K562 (cell line): Measurements from ENCODE around the gene RNH1. TPM values are rescaled to one million over a fixed set of nuclear protein-coding genes. Genes with fewer than 3 reads are reported as not detected.

Experiments
- CBFB ChIP-seq: sonication (generic); formaldehyde crosslinking; IDR thresholded peaks from 2 replicates; pipeline ENCODE4 v1.4.0; 2020; ENCODE audit warnings: mild to moderate bottlenecking, missing genetic modification reagents
- E2F3 ChIP-seq: fragments of 250-450 bp; sonication (Bioruptor Pico); IDR thresholded peaks from 2 replicates; pipeline ENCODE4 v1.4.0; 2020; ENCODE audit warnings: mild to moderate bottlenecking
- ID3 ChIP-seq, 2 experiments: fragments of 250-450 bp in 1 of 2; fragments of 450-650 bp in 1 of 2; sonication (Bioruptor Pico) in 1 of 2; IDR thresholded peaks; 2 replicates each; pipeline versions ENCODE4 v1.6.1 to v1.8.0; 2016 to 2021; ENCODE audit warnings: mild to moderate bottlenecking in 2 of 2, moderate library complexity in 2 of 2, missing compliant biosample characterization in 1 of 2, missing genetic modification characterization in 1 of 2
- IFI16 ChIP-seq: fragments of 250-450 bp; sonication (Bioruptor Pico); IDR thresholded peaks from 2 replicates; pipeline ENCODE4 v2.1.2; 2022; ENCODE audit warnings: mild to moderate bottlenecking, inconsistent platforms
- MAFF ChIP-seq: IDR thresholded peaks from 2 replicates; pipeline ENCODE4 v1.6.1; 2012; ENCODE audit warnings: low read length, improper control_type of control experiment
- MIER1 ChIP-seq: fragments of 450-650 bp; IDR thresholded peaks from 2 replicates; pipeline ENCODE4 v1.6.1; 2016; ENCODE audit warnings: antibody characterized with exemption, mild to moderate bottlenecking, low read depth
- PBX2 ChIP-seq, 2 experiments: IDR thresholded peaks in 1 of 2; conservative IDR thresholded peaks in 1 of 2; 2 replicates each; pipeline ENCODE4 v1.6.1; 2016; ENCODE audit warnings: low read depth in 2 of 2, mild to moderate bottlenecking in 1 of 2, missing compliant biosample characterization in 1 of 2, missing genetic modification characterization in 1 of 2, moderate library complexity in 1 of 2
- RNF2 ChIP-seq: sonication (generic); IDR thresholded peaks from 2 replicates; pipeline ENCODE4 v1.6.1; 2016
- THRAP3 ChIP-seq: fragments of 450-650 bp; IDR thresholded peaks from 2 replicates; pipeline ENCODE4 v1.6.1; 2016; ENCODE audit warnings: mild to moderate bottlenecking, inconsistent platforms, borderline replicate concordance
- ZC3H4 ChIP-seq: sonication (generic); formaldehyde crosslinking; IDR thresholded peaks from 2 replicates; pipeline ENCODE4 v1.9.0; 2021; ENCODE audit warnings: missing genetic modification reagents, borderline replicate concordance
- ZNF224 ChIP-seq: sonication (generic); formaldehyde crosslinking; IDR thresholded peaks from 2 replicates; pipeline ENCODE4 v1.8.0; 2022; ENCODE audit warnings: mild to moderate bottlenecking, missing genetic modification reagents
- ZNF592 ChIP-seq: fragments of 450-650 bp; IDR thresholded peaks from 2 replicates; pipeline ENCODE4 v1.6.1; 2017; ENCODE audit warnings: antibody characterized with exemption, mild to moderate bottlenecking
- polyA plus RNA-seq, 8 experiments: library from polyadenylated mRNA; depleted of rRNA in 4 of 8; stranded (reverse) in 5 of 8; unstranded in 3 of 8; fragments of >200 nt; fragmentation: Nextera tagmentation in 2 of 8; fragmentation: Illumina TruSeq in 1 of 8; extraction: Ambion mirVana in 2 of 8; extraction: Trizol in 1 of 8; gene quantifications; 2 replicates each; pipeline versions ENCODE4 v1.2.1 to v1.2.3, GENCODE V29; 2011 to 2014; ENCODE audit warnings: inconsistent platforms in 1 of 8, missing spikeins in 1 of 8
- total RNA-seq, 7 experiments: library from RNA; depleted of rRNA in 6 of 7; stranded (reverse); fragments of >200 nt in 6 of 7; fragmentation: Illumina TruSeq in 2 of 7; extraction: Trizol in 2 of 7; gene quantifications; 2 replicates each; pipeline versions ENCODE4 v1.2.1 to v1.2.3, GENCODE V29; 2011 to 2021; ENCODE audit warnings: low replicate concordance in 1 of 7
- TF ChIP-seq, protein P1 (sequence below): IDR thresholded peaks from 2 replicates; pipeline ENCODE4 v1.6.1; 2011; ENCODE audit warnings: borderline replicate concordance, low read depth, mild to moderate bottlenecking, moderate library complexity, low read length; ENCODE audit not compliant: insufficient read depth, poor library complexity, severe bottlenecking
- TF ChIP-seq, protein P2 (sequence below): sonication (generic); formaldehyde crosslinking; IDR thresholded peaks from 2 replicates; pipeline ENCODE4 v1.8.0; 2022; ENCODE audit warnings: mild to moderate bottlenecking, missing genetic modification reagents

RNH1 gene
- total and polyA plus RNA-seq, 9 of the 15 experiments (the other 6 are each of a cell fraction or from before 2014, with no cell fraction given), result 2.5 to 160 (median 44.3) TPM

DNA sequence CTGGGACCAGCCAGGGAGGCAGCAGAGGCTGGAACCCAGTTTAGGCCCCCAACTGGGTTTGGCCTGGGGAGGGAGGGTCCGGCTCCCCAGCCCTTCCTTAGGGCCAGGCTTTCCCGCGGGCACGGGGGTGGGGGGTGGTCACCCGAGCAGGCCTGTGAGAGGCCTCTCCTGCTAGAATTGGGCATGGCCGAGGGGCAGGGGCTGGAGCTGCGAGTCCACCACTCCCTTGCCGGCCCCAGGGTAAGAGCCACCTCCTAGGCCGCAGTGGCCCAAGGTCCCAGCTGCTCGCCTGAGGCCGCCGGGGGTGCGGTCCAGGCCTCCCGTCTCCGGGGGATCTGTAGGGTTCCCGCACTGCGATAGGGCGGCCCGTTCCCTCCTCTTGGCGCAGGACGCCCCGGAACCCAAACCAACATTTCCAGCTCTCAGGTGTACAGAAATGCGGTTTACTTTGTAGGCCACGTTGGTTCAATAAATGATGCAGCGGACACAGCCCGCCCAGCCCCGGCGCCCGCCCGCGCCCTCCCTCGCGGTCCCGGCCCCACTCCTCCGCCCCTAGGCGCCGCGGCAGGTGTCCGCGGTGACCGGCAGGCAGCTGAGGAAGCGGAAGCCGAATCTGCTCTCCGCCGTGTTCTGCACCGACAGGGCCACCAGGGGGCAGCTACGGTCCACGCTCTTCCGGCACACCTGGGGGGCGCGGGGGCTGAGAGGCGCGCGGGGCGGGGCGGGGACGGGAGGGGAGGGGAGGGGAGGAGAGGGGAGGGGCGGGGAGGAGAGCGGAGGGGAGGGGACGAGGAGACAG lies 47.6 kb upstream of the RNH1 start (continued):
- TF ChIP-seq PBX2 (CRISPR knock-in tag; IDR thresholded peaks at IDR 0.05; ENCODE audit: low read depth) (no peak), PBX2 (tag; conservative IDR thresholded peaks at IDR 0.05; ENCODE audit: low read depth) (no peak), ZNF224 (CRISPR knock-in tag) (no peak), MAFF (no peak), THRAP3 (no peak), ZC3H4 (CRISPR knock-in tag) (no peak), RNF2 (no peak), IFI16 (CRISPR knock-in tag) (no peak), CBFB (CRISPR knock-in tag) (no peak), E2F3 (CRISPR knock-in tag) (no peak), ZNF592 (no peak), ID3 (CRISPR knock-in tag; IDR thresholded peaks at IDR 0.05) (no peak), ID3 (tag; IDR thresholded peaks at IDR 0.05) (no peak), MIER1 (no peak)
- TF ChIP-seq, protein P1, sequence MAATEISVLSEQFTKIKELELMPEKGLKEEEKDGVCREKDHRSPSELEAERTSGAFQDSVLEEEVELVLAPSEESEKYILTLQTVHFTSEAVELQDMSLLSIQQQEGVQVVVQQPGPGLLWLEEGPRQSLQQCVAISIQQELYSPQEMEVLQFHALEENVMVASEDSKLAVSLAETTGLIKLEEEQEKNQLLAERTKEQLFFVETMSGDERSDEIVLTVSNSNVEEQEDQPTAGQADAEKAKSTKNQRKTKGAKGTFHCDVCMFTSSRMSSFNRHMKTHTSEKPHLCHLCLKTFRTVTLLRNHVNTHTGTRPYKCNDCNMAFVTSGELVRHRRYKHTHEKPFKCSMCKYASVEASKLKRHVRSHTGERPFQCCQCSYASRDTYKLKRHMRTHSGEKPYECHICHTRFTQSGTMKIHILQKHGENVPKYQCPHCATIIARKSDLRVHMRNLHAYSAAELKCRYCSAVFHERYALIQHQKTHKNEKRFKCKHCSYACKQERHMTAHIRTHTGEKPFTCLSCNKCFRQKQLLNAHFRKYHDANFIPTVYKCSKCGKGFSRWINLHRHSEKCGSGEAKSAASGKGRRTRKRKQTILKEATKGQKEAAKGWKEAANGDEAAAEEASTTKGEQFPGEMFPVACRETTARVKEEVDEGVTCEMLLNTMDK, result peak; percentile 40
- TF ChIP-seq, protein P2, sequence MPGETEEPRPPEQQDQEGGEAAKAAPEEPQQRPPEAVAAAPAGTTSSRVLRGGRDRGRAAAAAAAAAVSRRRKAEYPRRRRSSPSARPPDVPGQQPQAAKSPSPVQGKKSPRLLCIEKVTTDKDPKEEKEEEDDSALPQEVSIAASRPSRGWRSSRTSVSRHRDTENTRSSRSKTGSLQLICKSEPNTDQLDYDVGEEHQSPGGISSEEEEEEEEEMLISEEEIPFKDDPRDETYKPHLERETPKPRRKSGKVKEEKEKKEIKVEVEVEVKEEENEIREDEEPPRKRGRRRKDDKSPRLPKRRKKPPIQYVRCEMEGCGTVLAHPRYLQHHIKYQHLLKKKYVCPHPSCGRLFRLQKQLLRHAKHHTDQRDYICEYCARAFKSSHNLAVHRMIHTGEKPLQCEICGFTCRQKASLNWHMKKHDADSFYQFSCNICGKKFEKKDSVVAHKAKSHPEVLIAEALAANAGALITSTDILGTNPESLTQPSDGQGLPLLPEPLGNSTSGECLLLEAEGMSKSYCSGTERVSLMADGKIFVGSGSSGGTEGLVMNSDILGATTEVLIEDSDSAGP (CRISPR knock-in tag), result no peak
